Mesendoderm (in vitro differentiated cells): ENCODE data around the gene MYL6.

ENCODE experiments used
- DNase-seq: peaks from one replicate; pipeline ENCODE4 v3.0.0; 2013
- H2AK5ac ChIP-seq: 2 replicates; pipeline ENCODE4 v1.6.1; 2013; ENCODE audit warnings: low read length, inconsistent platforms
- H2BK120ac ChIP-seq: 2 replicates; pipeline ENCODE4 v1.6.1; 2013; ENCODE audit warnings: low read depth, mild to moderate bottlenecking, low read length, moderate library complexity, mixed read lengths
- H2BK15ac ChIP-seq: replicated peaks from 2 replicates; pipeline ENCODE4 v1.6.1; 2013; ENCODE audit warnings: low read depth, mild to moderate bottlenecking, moderate library complexity
- H2BK5ac ChIP-seq: 2 replicates; pipeline ENCODE4 v1.6.1; 2013; ENCODE audit warnings: low read length, inconsistent platforms
- H3K18ac ChIP-seq: 2 replicates; pipeline ENCODE4 v1.6.1; 2013; ENCODE audit warnings: mild to moderate bottlenecking, low read length, mixed read lengths
- H3K23ac ChIP-seq: one replicate; pipeline ENCODE4 v1.6.1; 2013; ENCODE audit warnings: low read length
- H3K27ac ChIP-seq: 2 replicates; pipeline ENCODE4 v1.5.1; 2013; ENCODE audit warnings: low read depth, mild to moderate bottlenecking, inconsistent platforms, low read length, moderate library complexity
- H3K27me3 ChIP-seq: 2 replicates; pipeline ENCODE4 v1.6.1; 2013; ENCODE audit warnings: low read length, control low read depth, mild to moderate bottlenecking, inconsistent platforms; ENCODE audit not compliant: insufficient read depth, poor library complexity
- H3K36me3 ChIP-seq: 2 replicates; pipeline ENCODE4 v1.6.1; 2013; ENCODE audit warnings: low read length, inconsistent platforms; ENCODE audit not compliant: control insufficient read depth, insufficient read depth
- H3K4ac ChIP-seq: one replicate; pipeline ENCODE4 v1.6.1; 2013; ENCODE audit warnings: low read depth, mild to moderate bottlenecking, low read length, moderate library complexity
- H3K4me1 ChIP-seq: 2 replicates; pipeline ENCODE4 v1.6.1; 2013; ENCODE audit warnings: low read depth, low read length, inconsistent platforms; ENCODE audit not compliant: control insufficient read depth
- H3K4me2 ChIP-seq: 2 replicates; pipeline ENCODE4 v1.6.1; 2013; ENCODE audit warnings: low read length
- H3K4me3 ChIP-seq: 2 replicates; pipeline ENCODE4 v1.5.1; 2013; ENCODE audit warnings: mild to moderate bottlenecking, low read length
- H3K56ac ChIP-seq: one replicate; pipeline ENCODE4 v1.6.1; 2013; ENCODE audit warnings: low read length
- H3K79me1 ChIP-seq: 2 replicates; pipeline ENCODE4 v1.6.1; 2013; ENCODE audit warnings: low read length, inconsistent platforms
- H3K79me2 ChIP-seq: 2 replicates; pipeline ENCODE4 v1.6.1; 2013; ENCODE audit warnings: mild to moderate bottlenecking, low read length; ENCODE audit not compliant: control insufficient read depth, insufficient read depth
- H3K9ac ChIP-seq: 2 replicates; pipeline ENCODE4 v1.6.1; 2013; ENCODE audit warnings: low read length, inconsistent platforms
- H4K5ac ChIP-seq: one replicate; pipeline ENCODE4 v1.6.1; 2013; ENCODE audit warnings: low read length
- H4K8ac ChIP-seq: one replicate; pipeline ENCODE4 v1.6.1; 2013; ENCODE audit warnings: low read depth, mild to moderate bottlenecking, control low read depth, low read length, moderate library complexity
- WGBS: extraction: QIAGEN DNeasy Blood & Tissue Kit; methylation state at CpG from one replicate; pipeline ENCODE4 v1.1.7; 2013; ENCODE audit warnings: low lambda C conversion rate, missing lambda C conversion rate; ENCODE audit not compliant: insufficient coverage; ENCODE audit errors: extremely low coverage; 5-methylcytosine and 5-hydroxymethylcytosine counted together

Gene MYL6

DNA sequence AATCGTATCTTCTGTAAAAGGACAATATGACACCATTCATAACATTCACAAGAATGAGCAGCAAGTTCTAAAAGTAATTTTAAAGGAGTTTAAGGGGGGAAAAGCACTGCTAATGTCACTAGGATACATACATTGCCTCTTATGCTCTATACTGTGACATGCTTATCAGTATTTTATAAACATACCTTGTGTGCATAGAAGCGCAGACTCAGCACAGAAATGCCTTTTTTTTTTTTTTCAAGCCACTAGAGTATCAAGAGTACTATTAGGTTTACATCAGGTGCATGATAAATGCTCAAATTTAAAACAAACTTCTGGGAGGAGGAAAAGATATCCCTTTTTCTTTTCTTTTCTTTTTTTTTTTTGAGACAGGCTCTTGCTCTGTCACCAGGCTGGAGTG is 44.7 kb downstream of the MYL6 start:
- no peak for DNase-seq
- H2BK5ac ChIP-seq, result no peak overlapping the region

GRCh38 chr12:56204275-56204674 is 46.1 kb downstream of the MYL6 start:
- Histone ChIP-seq H3K79me1 (no peaks in the 10 kb centered on the region), H2AK5ac (no peak overlapping the region), H3K27ac (no peak overlapping the region), H4K5ac (no peak overlapping the region), H3K9ac (no peak overlapping the region), H3K79me2 (no peaks in the 10 kb centered on the region), H3K36me3 (peaks cover 16% of the 10 kb centered on the region), H3K23ac (no peak overlapping the region), H3K4me1 (no peaks in the 10 kb centered on the region), H3K18ac (no peak overlapping the region), H3K4me3 (no peak overlapping the region), H3K27me3 (no peaks in the 10 kb centered on the region), H3K4me2 (no peak overlapping the region), H2BK15ac (no peak overlapping the region), H2BK5ac (no peak overlapping the region), H3K56ac (no peak overlapping the region), H3K4ac (no peak overlapping the region), H2BK120ac (no peak overlapping the region), H4K8ac (no peak overlapping the region)
- no peak for DNase-seq

More for the DNA sequence above, 44.7 kb downstream of the MYL6 start:
- Histone ChIP-seq H2AK5ac (no peak overlapping the region), H3K36me3 (peaks cover 13% of the 10 kb centered on the region), H3K9ac (no peak overlapping the region), H3K18ac (no peak overlapping the region), H3K4me1 (no peaks in the 10 kb centered on the region), H3K79me2 (no peaks in the 10 kb centered on the region), H3K4me3 (no peak overlapping the region), H3K27ac (no peak overlapping the region), H3K79me1 (no peaks in the 10 kb centered on the region), H3K27me3 (no peaks in the 10 kb centered on the region), H4K8ac (no peak overlapping the region), H3K56ac (no peak overlapping the region), H4K5ac (no peak overlapping the region), H2BK120ac (no peak overlapping the region), H3K4me2 (no peak overlapping the region), H3K23ac (no peak overlapping the region), H2BK15ac (no peak overlapping the region), H3K4ac (no peak overlapping the region)
- no CpG with 5 or more reads among the region's 2 CpGs for WGBS

GRCh38 chr12:56205445-56205844 is 47.3 kb downstream of the MYL6 start:
- H4K5ac ChIP-seq, result no peak overlapping the region
- H3K4me1 ChIP-seq, result no peaks in the 10 kb centered on the region
- no peak overlapping the region for H3K56ac ChIP-seq
- DNase-seq, result no peak
- no peak overlapping the region for H3K4ac ChIP-seq
- no peak overlapping the region for H2BK15ac ChIP-seq
- H3K79me1 ChIP-seq, result no peaks in the 10 kb centered on the region
- H3K23ac ChIP-seq, result no peak overlapping the region
- H4K8ac ChIP-seq, result no peak overlapping the region
- H2BK5ac ChIP-seq, result no peak overlapping the region
- H3K79me2 ChIP-seq, result no peaks in the 10 kb centered on the region
- no peak overlapping the region for H3K9ac ChIP-seq
- no peak overlapping the region for H3K4me2 ChIP-seq
- H3K18ac ChIP-seq, result no peak overlapping the region
- H2AK5ac ChIP-seq, result no peak overlapping the region
- H3K36me3 ChIP-seq, result peaks cover 21% of the 10 kb centered on the region
- H2BK120ac ChIP-seq, result no peak overlapping the region
- no peak overlapping the region for H3K4me3 ChIP-seq
- H3K27me3 ChIP-seq, result no peaks in the 10 kb centered on the region
- no peak overlapping the region for H3K27ac ChIP-seq

DNA sequence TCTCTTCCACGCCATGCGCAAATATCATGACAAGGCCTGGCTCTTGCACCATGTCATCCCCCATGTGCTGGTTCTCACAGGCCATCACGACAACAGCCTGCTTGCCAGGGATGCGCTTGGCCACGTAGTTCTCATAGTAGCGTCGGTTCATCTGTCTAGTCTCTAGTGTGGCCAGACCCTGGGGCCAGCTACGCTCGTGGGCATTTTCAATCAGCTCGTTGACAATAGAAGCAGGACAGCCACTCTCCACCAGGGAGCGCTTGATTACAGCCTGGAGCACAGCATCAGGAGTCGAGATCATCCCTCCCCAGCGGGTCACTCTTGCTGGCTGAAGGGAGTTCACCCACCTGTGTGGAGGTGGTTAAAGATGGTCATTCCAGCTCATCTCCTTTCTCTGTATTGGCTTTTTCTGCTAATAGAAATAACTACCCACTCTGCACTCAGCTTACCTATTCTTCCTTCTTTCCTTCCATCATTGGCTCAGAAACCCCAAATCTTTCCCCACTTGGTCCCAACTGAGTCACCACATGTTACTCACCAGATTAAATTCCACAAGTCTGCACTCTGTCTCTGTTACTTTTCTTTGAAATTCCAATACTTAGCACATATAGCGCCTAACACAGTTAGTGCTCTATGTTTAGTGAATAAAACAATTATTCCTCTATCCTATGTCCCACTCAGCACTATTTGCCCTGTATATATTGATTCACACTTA is 48.5 kb downstream of the MYL6 start:
- H3K27ac ChIP-seq, result no peak overlapping the region
- no CpG with 5 or more reads among the region's 14 CpGs for WGBS
- no peak overlapping the region for H3K4me2 ChIP-seq
- H3K27me3 ChIP-seq, result no peaks in the 10 kb centered on the region
- H3K23ac ChIP-seq, result no peak overlapping the region
- no peak overlapping the region for H4K8ac ChIP-seq
- H3K79me1 ChIP-seq, result no peaks in the 10 kb centered on the region
- H4K5ac ChIP-seq, result no peak overlapping the region
- H2BK120ac ChIP-seq, result no peak overlapping the region
- no peaks in the 10 kb centered on the region for H3K4me1 ChIP-seq
- H3K4ac ChIP-seq, result no peak overlapping the region
- no peak overlapping the region for H3K4me3 ChIP-seq
- no peak overlapping the region for H2BK5ac ChIP-seq
- H2BK15ac ChIP-seq, result no peak overlapping the region
- H3K56ac ChIP-seq, result no peak overlapping the region
- DNase-seq, result peak; percentile 84
- H3K79me2 ChIP-seq, result no peaks in the 10 kb centered on the region
- no peak overlapping the region for H2AK5ac ChIP-seq
- H3K36me3 ChIP-seq, result peaks cover 23% of the 10 kb centered on the region
- H3K18ac ChIP-seq, result no peak overlapping the region
- no peak overlapping the region for H3K9ac ChIP-seq

- no peak overlapping the region for H3K27ac ChIP-seq
- H3K27me3 ChIP-seq, result no peaks in the 10 kb centered on the region
- H3K79me2 ChIP-seq, result no peaks in the 10 kb centered on the region
- no CpG with 5 or more reads among the region's 6 CpGs for WGBS
- no peak overlapping the region for H4K8ac ChIP-seq
- no peaks in the 10 kb centered on the region for H3K79me1 ChIP-seq
- no peak overlapping the region for H2BK5ac ChIP-seq
- H2BK15ac ChIP-seq, result no peak overlapping the region
- no peak overlapping the region for H3K23ac ChIP-seq
- DNase-seq, result no peak
- H4K5ac ChIP-seq, result no peak overlapping the region
- H3K18ac ChIP-seq, result no peak overlapping the region
- no peak overlapping the region for H2AK5ac ChIP-seq
- no peak overlapping the region for H3K4me3 ChIP-seq
- H3K9ac ChIP-seq, result no peak overlapping the region
- H3K4me2 ChIP-seq, result no peak overlapping the region
- H3K36me3 ChIP-seq, result peaks cover 29% of the 10 kb centered on the region
- H3K4ac ChIP-seq, result no peak overlapping the region
- no peak overlapping the region for H2BK120ac ChIP-seq
- H3K56ac ChIP-seq, result no peak overlapping the region
- H3K4me1 ChIP-seq, result no peaks in the 10 kb centered on the region
Measured at GRCh38 chr12:56208006-56208405, 49.8 kb downstream of the MYL6 start.
